Measurements from ENCODE around the gene ATP12A.

ATP12A gene

DNA sequence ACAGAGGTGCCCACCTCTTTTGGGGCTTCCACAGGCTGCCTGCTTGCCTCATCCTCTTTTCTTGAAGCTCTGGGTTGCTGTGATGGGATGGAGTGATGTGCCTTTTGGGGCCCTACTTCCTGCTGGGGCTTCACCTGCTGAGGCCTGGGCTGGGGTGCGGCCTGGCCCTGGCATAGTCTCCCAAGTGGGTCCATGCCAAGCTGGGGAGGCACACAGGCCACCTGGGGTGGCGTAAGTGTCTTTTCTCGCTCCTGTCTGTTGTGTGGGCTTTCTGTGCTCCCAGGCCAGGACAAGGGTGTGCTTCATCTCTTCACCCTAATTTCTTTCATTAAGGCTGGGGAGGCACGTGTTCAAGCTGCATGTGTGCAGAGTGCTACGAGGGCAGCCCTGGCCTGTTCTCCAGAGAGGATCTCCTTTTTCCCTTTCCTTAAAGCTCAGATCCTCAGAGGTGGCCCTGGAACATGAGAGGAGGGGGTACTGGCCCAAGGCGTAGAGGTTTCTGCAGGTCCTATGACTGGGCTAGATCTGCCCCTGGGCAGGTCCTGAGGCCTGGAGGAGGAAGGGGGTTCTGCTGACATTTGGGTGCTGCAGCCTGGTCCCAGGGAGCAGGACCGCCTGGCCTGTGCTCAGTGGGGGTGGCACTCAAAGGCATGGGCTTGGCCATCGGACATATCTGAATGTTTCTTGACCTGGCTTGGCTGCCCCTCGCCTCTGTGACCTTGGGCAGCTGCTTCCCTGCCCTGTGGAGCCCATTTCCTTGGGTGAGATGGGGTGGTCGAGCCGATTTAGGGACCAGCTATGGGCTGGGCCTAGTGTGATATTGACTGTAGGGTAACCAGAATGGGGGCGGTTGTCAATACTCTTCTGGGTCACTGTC lies 60.0 kb downstream of the ATP12A start:
- DNase-seq: no peak

DNA sequence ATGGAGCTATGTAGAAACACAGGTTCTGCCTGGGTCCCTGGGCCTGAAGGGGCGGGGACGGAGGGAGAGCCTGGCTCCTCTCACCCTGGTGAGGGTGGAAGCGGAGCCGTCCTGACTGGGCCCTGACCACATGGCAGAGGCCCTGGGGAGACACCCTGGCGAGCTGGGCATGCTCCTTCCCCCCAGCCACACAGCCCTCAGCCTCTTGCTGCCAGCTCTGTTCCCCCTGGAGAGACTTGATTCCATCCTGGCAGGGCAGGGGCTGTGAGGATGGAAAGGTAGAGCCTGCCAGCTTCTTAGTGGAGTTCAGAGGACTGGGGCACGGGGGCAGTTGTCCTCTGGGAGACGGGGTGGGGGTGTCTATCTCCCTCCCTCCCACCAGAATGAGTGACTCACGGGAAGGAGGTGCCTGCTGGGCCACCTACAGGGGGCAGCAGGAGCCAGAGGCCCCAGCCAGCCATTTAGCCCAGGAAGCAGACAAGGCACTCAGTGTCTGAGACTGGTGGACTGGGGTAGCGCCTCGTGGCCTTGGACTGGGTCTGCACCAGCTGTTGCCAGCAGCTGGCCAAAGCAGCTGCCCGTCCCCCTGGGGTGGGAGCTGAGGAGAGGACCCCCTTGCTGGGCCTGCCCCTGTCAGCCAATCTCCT lies 60.9 kb downstream of the ATP12A start:
- DNase-seq: no peak

DNA sequence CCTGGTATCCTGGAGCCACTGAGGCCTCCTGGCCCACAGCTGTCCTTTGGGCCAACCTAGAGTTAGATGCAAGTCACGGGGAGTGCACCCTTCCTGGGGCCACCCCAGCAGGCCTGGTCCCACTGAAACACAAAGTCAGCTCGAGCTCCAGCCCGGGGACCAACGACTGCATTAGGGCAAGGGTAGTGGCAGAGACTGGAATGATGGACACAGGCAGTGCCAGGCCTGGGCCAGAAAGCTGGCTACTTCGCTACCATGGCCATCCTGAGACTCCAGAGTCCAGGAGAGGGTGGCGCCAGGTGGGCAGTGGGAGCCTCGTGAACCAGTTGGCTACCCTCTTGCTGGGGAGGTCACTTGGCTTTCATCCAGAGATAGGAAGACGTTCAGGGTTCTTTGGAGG lies 61.6 kb downstream of the ATP12A start:
- no peak for DNase-seq

DNA sequence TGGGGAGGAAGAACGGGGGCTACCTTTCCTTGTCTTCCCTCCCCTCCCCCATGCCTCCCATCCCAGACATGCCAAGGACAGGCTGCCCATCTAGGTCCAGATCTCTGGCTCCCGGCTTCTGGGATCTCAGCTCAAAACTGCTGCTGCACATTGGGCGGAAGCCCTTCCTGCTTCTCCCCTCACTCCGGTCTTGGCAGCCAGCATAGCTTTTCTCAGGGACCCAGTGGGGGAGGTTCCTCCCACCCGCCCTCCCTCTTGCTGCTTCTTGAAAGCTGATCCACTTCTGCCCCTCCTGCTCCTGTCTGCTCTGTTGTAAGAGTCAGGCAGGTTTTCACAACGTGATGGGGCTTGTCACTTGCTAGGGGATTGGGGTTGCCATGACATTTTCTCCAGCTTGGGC lies 62.1 kb downstream of the ATP12A start:
- no peak for DNase-seq

DNA sequence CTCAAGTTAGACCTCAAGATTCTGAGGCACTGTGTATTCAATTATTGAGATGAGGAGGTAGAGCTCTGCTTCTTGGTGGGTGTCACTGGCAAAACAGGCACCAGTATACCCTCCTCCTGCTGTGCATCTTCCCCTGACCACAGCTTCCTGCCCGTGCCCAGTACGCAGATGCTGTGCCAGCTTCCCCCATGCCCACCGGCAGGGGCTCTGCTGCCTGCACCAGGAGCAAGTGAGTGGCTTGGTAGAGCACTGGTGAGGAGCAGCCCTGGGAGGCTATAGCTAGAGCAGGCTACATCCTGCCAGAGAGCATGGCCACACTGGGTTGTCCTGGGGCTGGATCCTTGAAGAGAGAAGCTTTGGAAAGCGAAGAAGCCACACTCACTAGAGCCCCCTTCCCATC lies 62.8 kb downstream of the ATP12A start:
- DNase-seq: no peak

DNA sequence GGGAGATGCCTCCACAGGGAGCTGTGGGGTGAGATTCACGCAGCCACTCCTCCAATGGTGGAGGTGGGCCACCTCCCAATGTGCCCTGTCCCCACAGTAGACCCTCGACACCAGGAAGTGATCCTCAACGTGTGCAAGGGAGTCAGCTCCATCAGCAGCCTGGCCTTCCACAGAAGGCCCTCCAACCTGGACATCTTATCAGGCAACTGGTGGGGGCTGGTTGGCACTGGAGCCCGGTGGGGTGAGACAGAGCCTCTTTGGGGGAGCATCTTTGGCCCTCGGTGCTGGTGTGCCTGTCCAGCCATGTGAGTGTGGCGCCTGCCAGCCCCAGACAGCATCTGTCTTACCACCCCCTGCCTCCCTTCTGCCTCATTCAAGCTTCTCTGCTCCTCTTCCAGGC lies 64.0 kb downstream of the ATP12A start:
- no peak for DNase-seq

DNA sequence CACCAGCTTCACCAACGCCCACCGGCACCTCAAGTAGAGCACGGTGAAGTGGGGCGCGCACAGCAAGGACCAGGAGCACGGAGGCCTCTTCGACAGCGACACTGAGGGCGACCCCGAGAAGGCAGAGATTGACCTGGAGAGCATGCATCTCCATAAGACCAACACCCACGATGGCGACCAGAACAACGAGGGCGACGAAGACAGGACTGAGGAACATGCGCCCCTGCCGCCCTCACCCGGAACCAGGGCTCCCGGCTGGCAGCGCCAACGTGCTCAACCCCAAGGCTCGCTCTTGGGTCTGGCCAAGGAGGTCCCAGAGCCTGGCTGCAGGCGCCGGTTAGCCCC lies 65.3 kb downstream of the ATP12A start:
- DNase-seq: no peak

DNA sequence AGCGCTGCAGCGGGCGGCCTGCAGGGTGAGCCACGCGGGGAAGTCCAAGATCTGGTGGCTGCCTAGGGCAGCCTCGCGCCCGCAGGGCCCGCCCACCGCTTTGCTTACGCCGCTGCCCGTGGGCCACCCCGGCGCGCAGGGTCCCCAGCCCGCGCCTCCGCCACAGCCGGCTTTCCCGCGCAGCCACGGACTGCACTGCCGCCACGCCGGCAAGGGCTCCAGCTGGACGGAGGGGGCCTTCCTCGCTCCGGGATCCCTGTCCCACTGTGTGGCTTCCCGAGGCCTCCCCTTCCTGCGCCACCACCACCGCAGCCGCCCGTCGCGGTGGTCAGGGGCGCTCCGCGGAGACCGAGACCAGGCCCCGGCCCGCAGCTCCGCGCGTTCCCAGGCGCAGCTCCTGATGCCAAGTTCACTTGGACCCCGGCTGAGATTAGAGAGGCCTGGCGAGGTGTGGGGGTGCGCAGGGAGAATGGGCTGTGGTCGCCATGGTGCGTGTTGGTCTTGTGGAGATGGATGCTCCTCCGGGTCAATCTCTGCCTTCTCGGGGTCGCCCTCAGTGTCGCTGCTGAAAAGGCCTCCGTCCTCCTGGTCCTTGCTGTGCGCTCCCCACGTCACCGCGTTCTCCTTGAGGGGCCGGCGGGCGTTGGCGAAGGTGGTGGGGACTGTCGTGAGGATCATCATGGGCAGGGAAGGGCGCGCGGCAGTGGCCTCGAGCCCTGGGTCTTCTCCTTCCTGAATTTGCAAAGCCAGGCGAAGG lies 65.8 kb downstream of the ATP12A start:
- no peak for DNase-seq

DNA sequence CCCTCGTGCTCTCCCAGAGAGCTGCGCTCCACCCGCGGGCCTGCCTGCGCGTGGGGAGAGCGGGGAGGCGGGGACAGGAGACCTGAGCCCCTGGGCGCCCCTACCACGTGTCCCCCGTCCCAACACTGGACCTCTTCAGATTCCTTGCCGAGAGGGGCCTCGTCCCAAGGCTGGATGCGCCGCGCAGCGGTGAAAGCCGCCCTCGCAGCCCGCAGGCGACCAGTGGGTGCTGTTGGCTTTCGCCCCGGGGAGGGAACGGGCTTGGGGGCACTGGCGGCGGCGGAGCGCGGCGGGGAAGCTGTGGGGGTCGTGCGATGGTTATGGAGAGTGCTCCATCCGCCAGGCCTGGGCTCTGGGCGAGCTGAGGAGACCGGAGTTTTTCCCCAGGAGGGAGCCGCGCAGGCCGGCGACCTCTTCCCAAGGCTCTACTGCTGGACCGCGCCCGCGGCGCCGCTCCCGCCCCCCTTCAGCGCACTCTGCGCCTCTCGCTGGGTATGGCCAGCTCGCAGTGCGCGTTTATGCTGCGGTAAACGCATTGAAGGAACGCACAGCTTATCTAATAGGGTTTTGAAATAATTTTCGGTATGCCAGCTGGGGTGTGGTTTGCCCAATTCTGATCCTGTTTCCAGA lies 66.5 kb downstream of the ATP12A start:
- DNase-seq: peak; percentile 46

DNA sequence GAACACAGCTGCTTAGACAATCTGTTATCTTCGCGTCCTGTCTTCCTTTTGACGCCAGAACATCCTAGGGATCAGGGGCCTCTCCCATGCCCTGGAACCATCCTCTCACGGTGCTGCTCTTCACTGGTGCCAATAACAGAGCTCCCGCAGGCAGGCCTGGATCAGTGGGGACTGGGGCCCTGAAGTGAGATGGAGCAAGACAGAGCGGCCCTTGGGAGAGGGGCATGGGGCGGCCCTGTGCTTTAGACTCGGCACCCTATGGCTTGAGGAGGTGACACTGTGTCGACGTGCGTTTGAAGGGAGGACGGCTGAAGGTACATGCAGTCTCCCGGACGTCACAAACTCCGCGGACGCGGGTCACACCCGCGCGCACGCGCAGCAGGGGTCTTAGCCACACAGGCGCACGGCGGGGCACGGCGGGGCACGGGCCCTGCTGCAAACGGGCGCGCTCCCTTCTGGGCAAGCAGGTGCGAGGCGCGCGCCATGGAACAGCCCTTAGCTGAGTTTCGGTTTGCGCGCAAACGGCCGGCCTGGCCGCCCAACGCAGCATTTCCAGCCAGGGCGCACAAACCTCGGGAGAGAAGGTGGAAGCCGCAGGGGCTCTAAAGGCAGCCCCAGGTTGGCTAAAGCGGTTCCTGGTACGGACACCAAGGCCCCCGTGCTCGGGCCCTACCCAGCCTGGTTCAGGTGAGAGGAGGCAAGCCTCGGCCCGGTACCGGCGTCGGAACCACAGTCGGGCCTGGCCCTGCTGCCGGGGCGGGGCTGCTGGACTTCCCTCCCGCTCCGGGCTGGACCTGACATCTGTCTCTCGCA lies 67.2 kb downstream of the ATP12A start:
- peak; percentile 52 for DNase-seq

DNA sequence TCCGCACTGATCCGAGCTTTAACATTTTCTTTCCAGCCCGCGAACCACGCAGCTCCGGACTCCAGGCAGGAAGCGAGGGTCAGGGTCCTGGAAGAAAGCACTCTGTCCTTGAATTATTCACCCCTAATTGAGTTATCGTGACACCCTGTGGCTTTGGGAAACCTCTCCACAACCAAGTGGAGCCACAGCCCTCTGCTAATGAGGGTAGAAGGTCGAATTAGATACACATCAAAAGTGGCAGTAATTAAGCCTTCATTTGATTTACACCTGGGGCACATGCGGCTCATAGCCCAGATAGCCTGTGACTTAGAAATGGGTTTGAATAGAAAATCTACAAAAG lies 67.8 kb downstream of the ATP12A start:
- DNase-seq: no peak

DNA sequence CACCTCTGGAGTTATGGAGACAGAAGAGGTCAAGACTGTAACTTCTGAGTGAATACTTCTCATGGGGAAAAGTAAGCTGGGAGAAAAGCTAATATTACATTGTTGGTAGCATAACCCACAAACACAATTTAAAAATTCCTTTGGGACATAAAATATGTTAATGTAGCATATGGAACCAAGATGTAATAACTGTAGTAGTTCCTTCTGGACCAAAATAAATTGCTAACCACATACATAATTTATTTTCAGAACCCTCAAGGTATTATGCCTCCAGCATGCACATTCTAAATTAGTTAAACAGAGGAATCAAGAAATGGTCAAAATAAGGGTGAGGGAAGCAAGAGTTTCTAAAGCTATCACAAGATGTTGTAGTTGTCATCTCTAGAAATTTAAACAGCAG lies 79.0 kb downstream of the ATP12A start:
- no peak for DNase-seq

All from stimulated activated CD4-positive, alpha-beta T cell treated with anti-CD3 and anti-CD28 coated beads, Interleukin-15, amount 100 ng/mL, for 24 hours (primary cell).